ENCODE measurements around the gene SH3GL1.

SH3GL1 gene

DNA sequence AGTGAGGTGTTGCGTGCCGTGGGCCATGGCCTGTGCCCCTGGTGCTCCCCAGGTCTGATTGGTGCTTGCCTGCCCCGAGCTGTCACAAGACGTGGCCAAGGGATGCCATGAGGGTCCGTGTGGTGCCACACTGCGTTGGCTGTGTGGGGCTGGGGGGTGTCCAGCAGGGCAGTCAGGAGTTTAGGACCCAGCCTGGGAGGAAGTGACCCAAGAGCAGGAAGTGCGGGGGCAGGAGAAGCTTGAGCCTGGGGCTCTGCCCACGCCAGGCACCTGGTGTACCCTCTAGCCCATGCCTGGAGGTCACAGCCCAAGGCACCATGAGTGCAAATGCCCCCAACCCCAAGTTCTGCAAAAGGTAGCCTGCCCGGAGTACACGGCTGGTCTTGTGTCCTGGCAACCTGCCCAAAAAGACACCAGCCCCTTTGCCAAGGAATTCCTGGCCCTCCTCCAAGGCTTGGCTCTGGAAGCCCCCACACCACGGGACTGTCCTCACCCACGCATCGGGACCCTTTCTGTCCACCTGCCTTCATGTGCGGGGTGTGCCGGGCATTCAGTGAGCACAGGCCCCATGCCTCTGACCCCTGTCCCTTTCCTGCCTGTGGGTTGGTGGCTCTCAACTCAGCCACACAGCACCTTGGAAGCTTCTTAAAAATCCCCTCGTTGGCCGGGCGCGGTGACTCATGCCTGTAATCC lies 32.1 kb downstream of the SH3GL1 start:
- DNase-seq, result peak in 2 of 10 donors; percentile 67 to 72
- intact Hi-C loops (cut with DNase I), result no loop called here

DNA sequence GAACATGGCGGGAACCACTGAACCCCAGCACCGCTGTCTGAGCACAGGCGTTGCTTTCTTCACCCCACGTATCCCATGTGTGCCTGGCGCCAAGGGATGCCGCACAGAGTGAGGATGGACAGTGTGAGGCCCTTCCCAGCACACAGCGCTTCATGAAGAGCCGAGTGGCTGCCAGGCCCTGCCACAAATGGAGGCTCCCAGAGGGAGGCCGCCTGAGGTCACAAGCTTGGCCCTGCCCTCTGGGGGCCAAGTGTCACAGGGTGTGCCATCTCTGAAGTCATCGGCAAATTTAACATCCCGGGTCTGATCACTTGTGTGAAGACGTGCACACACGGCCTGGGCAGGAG lies 32.6 kb downstream of the SH3GL1 start:
- intact Hi-C loops (cut with DNase I), result no loop called here
- DNase-seq, result peak in 1 of 10 donors; percentile 67

DNA sequence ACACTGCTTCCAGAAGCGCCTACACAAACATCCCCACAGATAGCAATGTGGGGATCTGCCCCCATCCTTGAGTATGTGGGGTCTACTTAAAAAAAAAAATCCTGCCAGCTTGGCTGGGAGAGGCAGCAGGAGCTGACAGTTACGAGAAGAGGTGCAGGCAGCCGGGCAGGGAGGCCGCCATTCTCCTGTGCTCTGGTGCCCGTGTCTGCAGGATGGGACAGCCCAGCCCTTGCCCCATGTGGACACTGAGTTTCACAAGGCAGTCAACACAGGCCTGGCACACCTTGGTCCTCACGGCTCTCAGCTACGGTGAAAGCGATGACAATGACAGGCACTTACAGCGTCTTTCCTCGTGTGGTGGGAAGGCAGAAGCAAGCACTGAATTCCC lies 33.0 kb downstream of the SH3GL1 start:
- intact Hi-C loops (cut with DNase I), result no loop called here
- peak in 1 of 10 donors; percentile 58 for DNase-seq

DNA sequence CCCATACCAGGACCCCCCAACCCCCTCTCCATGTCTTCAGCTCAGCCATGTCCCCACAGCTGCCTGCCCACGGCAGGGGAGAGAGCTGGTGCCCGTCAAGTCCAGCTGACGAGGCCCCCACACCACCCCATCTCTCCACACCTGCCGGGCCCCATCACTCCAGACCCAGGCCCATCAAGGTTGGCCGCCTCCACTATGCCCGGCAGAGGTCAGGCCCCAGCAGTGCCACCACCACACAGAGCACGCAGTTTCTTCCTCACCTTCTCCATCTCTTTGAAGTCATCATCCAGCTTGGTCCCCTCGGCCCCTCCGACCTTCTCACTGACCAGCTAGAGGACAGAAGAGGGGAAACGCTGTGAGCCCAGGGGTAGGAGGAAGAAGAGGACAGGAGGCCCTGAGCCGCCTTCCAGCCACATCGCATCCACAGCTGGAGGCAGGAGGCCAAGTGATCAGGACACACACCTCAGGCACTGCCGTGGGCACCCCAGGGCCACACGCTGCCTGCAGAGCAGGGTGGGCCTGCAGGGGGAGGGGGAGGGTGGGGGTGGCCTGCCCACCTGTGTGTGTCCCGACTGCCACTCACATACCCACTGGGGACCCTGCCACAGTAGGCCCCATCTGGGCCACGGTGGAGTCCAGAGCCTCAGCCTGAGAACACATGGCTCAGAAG lies 33.5 kb downstream of the SH3GL1 start:
- intact Hi-C loops (cut with DNase I), result no loop called here

DNA sequence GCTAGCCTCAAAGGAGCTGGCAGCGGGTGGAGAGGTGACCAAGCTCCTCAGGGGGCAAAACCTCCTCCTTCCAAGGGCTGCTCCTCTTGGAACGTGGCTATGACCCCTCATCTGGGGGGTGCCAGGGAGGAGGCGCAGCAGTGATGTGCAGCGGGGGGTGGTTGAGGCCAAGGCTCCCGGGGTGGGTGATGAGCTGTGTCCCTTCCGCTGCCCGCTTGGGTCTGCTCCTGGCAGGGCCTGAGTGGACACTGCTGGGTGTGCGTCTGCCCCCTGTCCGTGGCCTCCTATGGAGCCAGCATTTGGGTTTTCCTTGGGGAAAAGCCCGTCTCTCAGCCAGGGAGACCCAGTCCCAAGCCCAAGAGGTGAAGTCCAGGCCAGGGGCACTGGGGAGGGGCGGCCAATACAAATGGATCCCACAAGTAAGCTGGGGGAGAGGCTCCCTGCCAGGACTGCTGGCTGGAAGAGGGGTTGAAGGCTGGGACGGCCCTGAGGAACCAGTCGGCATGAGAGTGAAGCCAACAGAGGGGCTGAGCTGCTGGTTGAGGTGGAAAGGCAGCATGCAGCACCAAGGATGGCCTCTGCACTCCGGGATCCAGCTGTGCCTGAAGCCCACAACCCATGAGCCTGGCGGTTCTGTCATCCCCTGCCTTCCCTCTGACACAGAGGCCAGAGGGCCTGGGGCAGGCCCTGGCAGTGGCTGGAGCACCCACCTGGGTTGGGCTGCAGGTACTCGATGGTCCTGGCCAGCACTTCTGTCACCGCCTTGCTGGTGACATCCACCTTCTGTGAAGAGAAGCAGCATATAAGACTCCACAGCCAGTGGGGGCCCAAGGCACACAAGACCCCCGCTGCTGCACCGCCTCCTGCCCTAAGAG lies 34.3 kb downstream of the SH3GL1 start:
- DNase-seq, result peak in 2 of 10 donors; percentile 62 to 72
- intact Hi-C loops (cut with DNase I), result no loop called here

More for the DNA sequence above, 33.5 kb downstream of the SH3GL1 start:
- DNase-seq, result peak in 1 of 10 donors; percentile 65

DNA sequence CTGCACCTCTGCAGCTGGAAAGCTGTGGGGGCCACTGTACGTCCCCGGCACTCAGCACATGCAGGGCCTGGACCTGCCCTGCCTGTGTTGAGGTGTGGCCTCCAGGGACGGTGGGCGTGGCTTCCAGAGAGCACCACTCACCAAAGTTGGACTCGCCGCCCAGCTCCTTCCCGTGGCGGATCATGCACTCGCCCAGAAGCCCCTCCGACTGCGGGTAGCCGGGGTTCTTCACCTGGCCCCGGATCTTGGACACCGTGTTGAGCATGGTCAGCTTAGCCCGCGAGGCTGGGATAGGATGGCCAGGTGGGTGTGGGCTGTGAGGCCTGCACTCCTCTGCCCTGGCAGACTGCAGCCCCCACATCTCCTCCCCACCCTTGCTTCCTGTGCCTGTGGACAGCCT lies 35.0 kb downstream of the SH3GL1 start:
- DNase-seq, result no peak
- intact Hi-C loops (cut with DNase I), result no loop called here

DNA sequence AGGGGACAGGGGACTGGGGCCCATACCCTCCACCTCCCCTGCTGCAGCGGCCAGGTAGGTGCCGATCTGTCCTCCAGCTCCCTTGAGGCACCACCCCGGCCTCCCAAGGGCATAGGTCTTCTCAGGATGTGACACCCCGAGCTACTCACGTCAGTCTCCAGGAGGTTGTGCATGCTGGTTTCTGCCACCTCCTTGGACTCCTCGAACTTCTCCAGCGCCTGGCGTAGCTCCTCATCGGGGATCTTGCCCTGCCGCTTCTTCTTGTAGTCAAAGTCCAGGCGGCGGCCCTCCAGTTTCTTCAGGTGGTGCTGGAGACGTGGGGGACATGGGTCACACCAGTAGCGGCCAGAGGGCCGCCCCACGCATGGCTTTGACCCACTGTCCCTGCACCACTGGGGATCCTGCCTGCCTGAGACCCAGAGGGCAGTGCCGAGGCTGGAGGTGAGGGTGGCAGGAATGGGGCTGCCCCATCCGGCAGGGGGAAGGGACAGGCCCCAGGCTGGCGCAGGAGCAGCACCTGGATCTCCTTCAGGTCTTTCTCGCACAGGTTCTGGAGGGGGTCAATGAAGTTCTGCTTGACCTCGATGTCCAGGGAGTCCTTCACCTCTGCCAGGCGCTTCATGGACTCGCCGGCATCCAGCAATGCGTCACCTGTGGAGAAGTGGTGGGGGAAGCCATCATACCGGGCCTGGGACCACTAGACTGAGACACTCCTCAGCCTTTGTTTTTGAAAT lies 36.6 kb downstream of the SH3GL1 start:
- intact Hi-C loops (cut with DNase I), result no loop called here
- DNase-seq, result no peak

DNA sequence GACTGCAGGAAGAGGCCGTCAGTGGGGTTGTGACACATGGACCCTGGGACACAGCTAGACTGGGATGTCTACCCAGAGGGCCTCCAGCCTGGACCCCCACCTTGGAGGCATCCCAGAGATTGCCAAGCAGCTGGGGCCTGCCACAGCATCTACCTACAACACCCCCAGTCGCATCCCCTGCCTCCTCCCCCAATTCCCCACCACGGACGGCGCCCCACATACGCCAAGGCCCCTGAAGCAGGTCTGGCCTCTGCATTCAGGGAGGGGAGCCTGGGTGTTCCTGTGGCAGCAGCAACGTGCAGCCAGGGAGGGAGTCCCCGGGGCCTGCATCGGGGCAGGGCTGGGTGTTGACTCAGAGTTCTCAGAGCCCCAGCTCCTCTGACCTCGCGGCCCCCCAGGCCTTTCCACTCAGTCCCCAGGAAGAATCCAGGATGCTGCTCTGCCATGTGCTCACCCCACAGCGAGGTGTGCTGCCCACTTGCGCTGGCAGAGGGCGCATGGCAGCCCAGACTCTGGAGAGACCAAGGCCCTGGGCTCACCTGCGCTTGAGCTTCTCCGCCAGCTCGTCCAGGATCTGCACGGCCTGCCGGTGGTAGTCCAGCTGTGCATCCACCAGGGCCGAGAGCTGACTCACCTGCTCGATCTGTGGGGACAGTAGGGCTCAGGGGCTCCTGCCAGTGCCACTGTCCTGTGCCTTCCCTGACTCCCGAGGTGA lies 37.4 kb downstream of the SH3GL1 start:
- intact Hi-C loops (cut with DNase I), result no loop called here
- peak in 1 of 10 donors; percentile 89 for DNase-seq

DNA sequence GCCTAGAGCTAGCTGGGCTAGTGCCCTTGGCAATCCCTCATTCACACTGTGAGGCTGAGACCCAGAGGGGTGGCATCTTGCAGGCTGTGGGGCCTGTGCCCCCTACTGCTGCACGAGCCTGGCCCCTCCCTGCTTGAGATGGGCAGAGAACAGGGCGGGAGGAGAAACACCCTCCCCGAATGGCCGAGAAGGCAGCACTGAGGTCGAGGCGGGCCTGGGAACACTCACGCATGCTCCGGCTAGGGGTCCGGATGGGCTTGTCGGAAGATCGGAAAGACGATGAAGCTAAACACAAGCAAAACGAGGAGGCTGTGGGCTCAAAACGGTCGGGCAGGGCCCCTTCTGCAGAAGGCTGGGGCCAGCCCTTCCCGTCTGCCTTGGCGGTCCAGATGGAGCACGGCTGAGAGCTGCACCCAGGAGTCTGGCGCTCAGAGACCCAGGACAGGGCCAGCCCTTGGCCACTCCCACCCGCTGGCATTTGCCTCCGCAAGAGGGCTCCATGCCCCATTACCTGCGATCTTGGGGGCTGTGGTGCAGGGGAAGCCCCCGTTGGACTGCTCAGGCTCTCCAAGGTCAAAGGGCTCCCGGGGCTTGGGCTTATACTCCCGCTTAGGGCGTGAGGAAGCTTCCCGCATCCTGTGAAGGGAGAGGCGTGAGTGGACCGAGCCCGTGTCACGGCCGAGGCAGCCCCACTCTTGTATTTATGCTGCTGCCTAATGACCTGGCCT lies 38.1 kb downstream of the SH3GL1 start:
- intact Hi-C loops (cut with DNase I), result no loop called here
- peak in 1 of 10 donors; percentile 83 for DNase-seq

DNA sequence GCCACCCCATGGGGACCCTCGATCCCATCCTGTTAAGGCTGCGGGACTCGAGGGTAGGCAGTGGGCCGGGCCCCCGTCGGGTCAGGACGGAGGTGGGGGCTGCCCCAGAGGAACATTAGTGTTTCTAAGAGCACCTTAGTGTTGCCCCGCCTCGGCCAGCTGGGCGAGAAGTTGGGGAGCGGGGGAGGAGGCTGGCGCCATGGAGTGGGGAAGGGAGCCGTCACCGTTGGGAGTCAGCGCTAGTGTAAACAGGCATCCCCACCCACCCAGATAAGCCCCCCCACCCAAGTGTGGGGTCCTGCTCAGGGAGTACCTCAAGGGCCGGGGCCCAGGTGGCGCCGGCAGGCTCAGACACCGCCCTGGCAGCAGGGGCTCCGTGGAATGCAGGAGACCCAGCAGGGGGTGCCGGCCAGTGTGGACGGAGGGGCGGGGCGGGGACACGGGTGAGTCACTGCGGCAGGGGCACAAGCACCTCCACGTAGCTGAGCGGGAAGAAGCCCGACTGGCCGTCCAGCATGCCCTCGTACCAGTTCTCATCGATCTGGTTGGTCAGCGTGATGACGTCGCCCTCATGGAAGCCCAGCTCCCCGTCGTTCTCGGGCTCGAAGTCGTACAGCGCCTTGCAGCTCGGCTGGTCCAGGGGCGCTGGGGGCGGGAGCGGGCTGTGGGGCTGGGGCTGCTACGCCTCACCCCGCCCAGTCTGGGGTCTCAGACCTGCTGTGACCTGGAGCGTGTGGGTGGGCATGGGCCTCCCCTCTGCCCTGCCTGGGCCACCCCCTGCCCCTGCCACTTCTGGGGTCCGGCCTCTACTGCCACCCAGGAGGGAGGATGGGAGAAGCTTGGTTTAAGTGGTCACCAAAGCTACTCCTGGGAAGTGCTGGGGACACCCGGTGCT lies 38.9 kb downstream of the SH3GL1 start:
- DNase-seq, result peak in 2 of 10 donors; percentile 82 to 85
- intact Hi-C loops (cut with DNase I), result no loop called here

DNA sequence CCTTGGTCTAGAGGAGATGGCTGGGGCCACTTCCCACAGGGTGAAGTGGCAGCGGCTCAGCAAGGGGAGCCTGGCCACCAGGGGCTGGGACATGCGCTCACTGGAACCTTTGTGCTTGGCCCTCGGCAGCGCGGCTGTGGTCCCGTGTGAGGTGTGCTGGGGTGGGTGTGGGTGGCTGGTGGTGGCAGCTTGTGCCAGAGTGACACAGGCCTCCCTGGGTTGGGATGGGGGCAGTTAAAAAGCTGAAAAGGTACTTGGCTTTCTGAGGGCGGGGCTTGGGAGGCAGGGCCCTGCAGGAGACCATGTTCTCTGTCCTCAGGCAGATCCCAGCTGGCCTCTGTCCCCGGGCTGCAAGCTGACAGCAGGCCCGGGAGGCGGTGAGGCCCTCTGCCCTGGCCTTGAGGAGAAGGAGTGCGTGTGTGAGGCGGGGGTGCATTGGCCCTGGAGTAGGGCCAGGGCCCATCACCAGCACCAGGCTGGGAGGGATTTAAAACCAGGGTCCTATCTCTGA lies 39.7 kb downstream of the SH3GL1 start:
- intact Hi-C loops (cut with DNase I), result no loop called here
- DNase-seq, result peak in 1 of 10 donors; percentile 84

DNA sequence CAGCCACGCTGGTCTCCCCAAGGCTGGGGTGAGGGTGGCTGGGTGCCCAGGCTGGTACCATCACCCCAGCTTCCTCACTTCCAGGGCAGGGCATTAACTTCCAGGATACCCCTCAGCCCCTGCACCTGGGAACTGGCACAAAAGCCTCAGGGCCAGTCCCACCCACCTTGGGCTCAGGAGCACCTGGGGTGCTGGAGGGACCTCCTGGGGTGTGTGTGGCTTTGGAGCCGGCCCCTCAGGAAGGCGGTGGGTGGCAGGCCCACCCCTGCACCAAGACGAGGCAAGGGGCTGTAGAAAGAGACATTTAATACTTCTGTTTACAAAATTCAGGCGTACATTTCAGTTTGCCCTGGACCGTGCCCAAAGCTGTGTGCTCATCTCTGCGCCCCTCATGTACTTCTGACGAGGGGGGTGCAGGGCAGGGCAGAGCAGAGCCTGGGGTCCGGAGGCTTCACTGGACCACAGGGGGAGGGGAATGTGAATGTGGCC lies 40.2 kb downstream of the SH3GL1 start:
- intact Hi-C loops (cut with DNase I), result no loop called here
- DNase-seq, result peak in 1 of 10 donors; percentile 66

DNA sequence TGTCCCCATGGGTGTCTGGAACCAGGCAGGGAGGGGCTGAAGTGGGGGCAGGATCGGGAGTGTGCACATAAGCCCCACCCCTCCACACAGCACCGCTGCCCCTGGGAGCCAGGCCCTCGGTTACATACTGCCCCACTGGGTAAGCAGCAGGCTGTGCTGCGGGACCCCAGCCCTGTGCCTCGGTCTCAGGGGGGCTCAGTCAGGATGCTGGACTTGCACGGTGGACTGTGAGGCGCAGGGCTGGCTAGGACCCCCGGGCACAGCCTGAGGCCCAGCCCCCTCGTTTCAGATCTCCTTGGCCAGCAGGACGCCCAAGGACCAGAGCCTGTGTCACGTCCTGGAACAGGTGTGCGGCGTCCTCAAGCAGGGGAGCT lies 40.7 kb downstream of the SH3GL1 start:
- intact Hi-C loops (cut with DNase I), result no loop called here
- DNase-seq, result peak in 2 of 10 donors; percentile 85 to 89

DNA sequence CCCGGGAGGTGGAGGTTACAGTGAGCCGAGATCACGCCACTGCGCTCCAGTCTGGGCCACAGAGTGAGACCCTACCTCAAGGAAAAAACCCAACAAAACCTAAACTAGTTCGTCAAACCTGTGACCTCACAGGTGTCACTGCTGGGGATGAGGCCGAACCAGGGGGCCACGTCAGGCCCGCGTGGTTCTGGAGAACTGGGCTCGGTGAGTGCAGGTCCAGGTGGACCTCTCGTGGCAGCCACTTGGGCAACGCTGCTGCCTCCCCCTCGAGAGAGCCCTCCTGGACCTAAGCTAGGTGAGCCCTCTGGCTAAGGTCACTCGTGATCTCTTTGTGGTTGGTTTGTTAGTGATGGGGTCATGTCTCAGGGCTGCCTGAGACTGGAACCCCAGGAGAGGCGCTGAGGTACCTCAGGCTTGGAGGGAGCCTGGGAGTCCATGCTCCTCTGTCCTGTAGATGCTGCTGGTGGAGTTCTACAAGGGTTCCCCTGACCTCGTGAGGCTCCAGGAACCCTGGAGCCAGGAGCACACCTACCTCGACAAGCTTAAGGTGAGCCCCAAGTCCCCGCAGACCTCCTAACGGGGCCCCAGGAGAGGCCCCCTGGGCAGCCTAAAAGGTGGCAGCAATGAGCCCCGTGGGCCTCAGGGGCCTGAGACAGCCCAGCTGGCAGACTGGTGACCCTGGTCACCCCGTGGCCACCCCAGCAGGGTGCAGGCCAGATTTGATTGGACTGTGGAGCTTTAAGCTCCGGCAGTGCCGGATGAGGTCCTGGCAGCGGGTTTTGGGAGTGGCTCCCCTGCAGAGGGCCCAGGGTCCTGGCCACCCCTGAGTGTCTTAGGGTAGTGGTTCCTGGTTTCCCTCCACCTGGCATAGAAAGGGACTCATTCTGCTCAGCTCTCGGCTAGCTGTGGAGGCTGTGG lies 41.4 kb downstream of the SH3GL1 start:
- intact Hi-C loops (cut with DNase I), result no loop called here
- no peak for DNase-seq

DNA sequence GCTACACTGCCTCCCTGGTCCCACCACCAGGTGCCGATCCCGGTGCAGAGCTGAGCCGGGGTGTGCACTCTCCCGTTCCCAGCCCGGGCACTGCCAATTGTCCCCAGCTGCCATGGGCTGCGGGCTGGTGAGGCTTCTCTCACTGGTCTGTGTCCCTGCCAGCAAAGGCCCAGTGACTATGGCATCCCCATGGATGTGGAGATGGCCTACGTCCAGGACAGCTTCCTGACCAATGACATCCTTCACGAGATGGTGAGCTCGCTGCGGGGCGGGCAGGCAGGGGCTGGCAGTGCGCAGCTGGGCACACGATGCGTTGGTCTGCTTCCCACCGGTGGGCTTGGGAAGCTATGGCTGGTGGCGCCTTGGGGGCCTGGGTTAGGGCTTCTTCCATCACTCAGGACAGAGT lies 42.4 kb downstream of the SH3GL1 start:
- DNase-seq, result peak in 1 of 10 donors; percentile 86

DNA sequence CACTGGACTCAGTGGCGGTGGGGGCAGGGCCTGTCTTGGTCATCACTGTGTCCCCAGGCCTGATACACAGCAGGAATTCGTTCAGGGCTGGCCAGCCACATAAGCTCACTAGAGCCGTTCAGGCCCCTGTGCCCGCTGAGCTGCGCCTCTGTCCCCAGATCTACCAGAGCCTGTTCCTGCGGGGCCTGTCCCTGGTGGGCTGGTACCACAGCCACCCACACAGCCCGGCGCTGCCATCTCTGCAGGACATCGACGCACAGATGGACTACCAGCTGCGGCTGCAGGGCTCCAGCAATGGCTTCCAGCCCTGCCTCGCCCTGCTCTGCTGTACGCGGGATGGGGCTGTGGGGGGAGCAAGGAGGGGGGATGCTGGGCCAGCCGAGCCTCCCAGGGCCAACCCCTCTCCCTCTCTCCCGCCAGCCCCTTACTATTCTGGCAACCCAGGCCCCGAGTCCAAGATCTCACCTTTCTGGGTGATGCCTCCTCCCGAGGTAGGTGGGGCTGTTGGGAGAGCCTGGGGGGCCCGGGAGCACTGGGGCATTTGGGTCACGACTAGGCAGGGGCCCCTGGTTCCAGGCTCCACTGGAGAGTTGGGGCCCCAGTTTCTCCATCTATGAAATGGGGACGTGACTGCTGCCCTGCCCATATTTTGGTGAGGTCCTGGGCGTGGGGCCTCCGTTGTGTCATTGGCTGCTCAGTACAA lies 43.1 kb downstream of the SH3GL1 start:
- peak in 6 of 10 donors; percentile 54 to 92 (median 75) for DNase-seq
- intact Hi-C loops (cut with DNase I), result no loop called here

More for the DNA sequence above, 42.4 kb downstream of the SH3GL1 start:
- intact Hi-C loops (cut with DNase I), result no loop called here
